ENCODE data around the gene AAK1. TPM values are rescaled to one million over a fixed set of nuclear protein-coding genes. Genes with fewer than 3 reads are reported as not detected.

AAK1 gene
- total RNA-seq, 1 experiment from 2014 or later, result 30.6 TPM

GRCh38 chr2:69639266-69639665 lies 4.3 kb downstream of the AAK1 start:
- Histone ChIP-seq H3K79me2 (ENCODE audit: insufficient read depth, low read length) (peaks cover 10% of the 10 kb centered on the region; the same call in 1 of the 2 replicates), H2AK5ac (ENCODE audit: insufficient read length, low read length) (no peak overlapping the region), H4K91ac (ENCODE audit: insufficient read length, low read depth, low read length) (no peak overlapping the region), H2BK120ac (ENCODE audit: low read depth, low read length, poor library complexity, severe bottlenecking) (no peak overlapping the region), H2BK15ac (ENCODE audit: low read depth, low read length) (no peak overlapping the region), H3K79me1 (ENCODE audit: insufficient read depth, low read depth, low read length, poor library complexity, severe bottlenecking) (peaks cover 6% of the 10 kb centered on the region), H3K23ac (ENCODE audit: insufficient read length, low read depth, low read length) (no peak overlapping the region), H2AFZ (ENCODE audit: low read length) (no peak overlapping the region), H3K27me3 (ENCODE audit: insufficient read depth, low read length) (no peaks in the 10 kb centered on the region), H3K27ac (ENCODE audit: insufficient read length, low read depth, low read length) (no peak overlapping the region), H3K9ac (ENCODE audit: extremely low read depth, insufficient read length, low read length) (no peak overlapping the region), H2BK20ac (ENCODE audit: low read depth, low read length, poor library complexity, severe bottlenecking) (no peak overlapping the region), H3K23me2 (ENCODE audit: insufficient read length, low read depth, low read length, poor library complexity, severe bottlenecking) (peaks cover 13% of the 10 kb centered on the region), H2BK5ac (ENCODE audit: insufficient read length, low read length) (no peak overlapping the region), H2BK12ac (ENCODE audit: insufficient read length, low read depth, low read length) (no peak overlapping the region), H3K56ac (ENCODE audit: insufficient read length, low read depth, low read length) (no peak overlapping the region), H3K4me1 (ENCODE audit: insufficient read depth, low read length) (no peaks in the 10 kb centered on the region; the same call in none of the 2 replicates), H3K9me3 (ENCODE audit: control insufficient read depth, low read depth, low read length) (no peaks in the 10 kb centered on the region), H4K8ac (replicated peaks; ENCODE audit: insufficient read length, low read depth, low read length) (no peak overlapping the region), H3K14ac (ENCODE audit: insufficient read depth, low read length) (no peak overlapping the region), H4K20me1 (ENCODE audit: control insufficient read depth, insufficient read depth, insufficient read length) (no peaks in the 10 kb centered on the region), H4K5ac (ENCODE audit: insufficient read length, low read depth, low read length) (no peak overlapping the region), H3K4me2 (ENCODE audit: insufficient read depth, insufficient read length, low read length) (no peak overlapping the region), H3T11ph (ENCODE audit: low read length) (no peak overlapping the region), H3K4ac (ENCODE audit: low read depth, low read length) (no peak overlapping the region), H3K18ac (ENCODE audit: insufficient read length, low read depth, low read length) (no peak overlapping the region)
- Mint-ChIP-seq H3K9me3 (no peaks in the 10 kb centered on the region), H3K4me1 (peaks cover 38 to 44% of the 10 kb centered on the region in 2 experiments), H3K36me3 (ENCODE audit: insufficient read depth in 1 of 3, low read depth in 3 of 3) (peaks cover 0 to 5% (median 0%) of the 10 kb centered on the region in 3 experiments; a peak in 3 of 7 replicates), H3K27ac (0 out of 7 replicates have a peak overlapping the region, but pooled peaks of 2 of the 3 experiments have one; percentile 36 to 50), H3K27me3 (ENCODE audit: low read depth) (no peaks in the 10 kb centered on the region), H3K4me3 (no peak overlapping the region)
- no peak for TF ChIP-seq CTCF (conservative IDR thresholded peaks at IDR 0.05)
- no CpG with 5 or more reads among the region's 2 CpGs for WGBS (ENCODE audit: extremely low coverage, insufficient read length, low lambda C conversion rate)
- no peak for DNase-seq
